Right lobe of liver (tissue), 6 donors: ENCODE measurements around the gene MOCOS. TPM values are rescaled to one million over a fixed set of nuclear protein-coding genes. Genes with fewer than 3 reads are reported as not detected.

Source experiments
- ATAC-seq, 4 donors: fragments of 200-7000 bp; cut with Tn5 transposase; one replicate each; pipeline ENCODE4 v1.9.1; 2020; ENCODE audit warnings: mild to moderate bottlenecking in 4 of 4, moderate library complexity in 4 of 4
- DNase-seq, 3 donors: peaks; one replicate each; pipeline ENCODE4 v3.0.0-alpha.2; 2020
- H3K27ac ChIP-seq, 3 donors: fragments of 200-600 bp; one replicate each; pipeline ENCODE4 v1.8.0; 2022
- H3K27me3 ChIP-seq, 2 donors: fragments of 200-600 bp; one replicate each; pipeline ENCODE4 v1.8.0; 2022
- H3K36me3 ChIP-seq, 4 donors: fragments of 200-600 bp; sonication (generic) in 1 of 4; one replicate each; pipeline versions ENCODE4 v1.5.1 to v1.8.0; 2017 to 2022; ENCODE audit warnings: control low read depth in 1 of 4
- H3K4me1 ChIP-seq, 4 donors: fragments of 200-600 bp; sonication (generic) in 1 of 4; one replicate each; pipeline versions ENCODE4 v1.5.1 to v1.8.0; 2017 to 2022; ENCODE audit warnings: control low read depth in 1 of 4
- H3K4me3 ChIP-seq, 3 donors: fragments of 200-600 bp; one replicate each; pipeline ENCODE4 v1.8.0; 2022
- H3K9me3 ChIP-seq, 4 donors: fragments of 200-600 bp; sonication (generic) in 1 of 4; one replicate each; pipeline versions ENCODE4 v1.5.1 to v1.8.0; 2017 to 2022; ENCODE audit warnings: control low read depth in 1 of 4
- CTCF ChIP-seq, 4 donors: fragments of 200-600 bp in 3 of 4; fragments of 450-650 bp in 1 of 4; IDR thresholded peaks; one replicate each; pipeline versions ENCODE4 v1.5.1 to v1.8.0; 2016 to 2022; ENCODE audit warnings: antibody characterized with exemption in 4 of 4, mild to moderate bottlenecking in 2 of 4
- POLR2A ChIP-seq: fragments of 450-650 bp; IDR thresholded peaks from one replicate; pipeline ENCODE4 v1.6.1; 2017; ENCODE audit warnings: antibody characterized with exemption, mild to moderate bottlenecking
- WGBS: methylation state at CpG from one replicate; pipeline ENCODE4 v1.1.6; 2018; ENCODE audit warnings: low coverage, low lambda C conversion rate; ENCODE audit not compliant: insufficient coverage; ENCODE audit errors: missing lambda C conversion rate; 5-methylcytosine and 5-hydroxymethylcytosine counted together
- intact Hi-C, 2 donors: fragments of 100-400 bp; cut with DNase I; formaldehyde crosslinking; loops; one replicate each; pipeline versions ENCODE4 v1.11.2 to v1.14.1; 2022
- total RNA-seq, 6 experiments: library from RNA; depleted of rRNA in 2 of 6; stranded (reverse); fragments of >200 nt in 2 of 6; fragmentation: NEBNext Ultra II Directional in 3 of 6; extraction: Animal tissue kit (Norgen Biotek cat#: 25700) in 3 of 6; gene quantifications; one replicate each; pipeline versions ENCODE4 v1.1.0 to v1.2.4, GENCODE V29; 2016 to 2023
- donor health status: DM: no; HTN: yes; CAD: no.
- donor health status: DM: no; HTN: no; CAD: no.
- donor health status: DM: no; HTN: no; CAD: no.
- donor health status: DM: no; HTN: yes; CAD: no.
- donor health status: DM: no; HTN: yes; CAD: no.

MOCOS gene
- total RNA-seq, 6 experiments from 2014 or later, result 12.2 to 35.2 (median 25.2) TPM

DNA sequence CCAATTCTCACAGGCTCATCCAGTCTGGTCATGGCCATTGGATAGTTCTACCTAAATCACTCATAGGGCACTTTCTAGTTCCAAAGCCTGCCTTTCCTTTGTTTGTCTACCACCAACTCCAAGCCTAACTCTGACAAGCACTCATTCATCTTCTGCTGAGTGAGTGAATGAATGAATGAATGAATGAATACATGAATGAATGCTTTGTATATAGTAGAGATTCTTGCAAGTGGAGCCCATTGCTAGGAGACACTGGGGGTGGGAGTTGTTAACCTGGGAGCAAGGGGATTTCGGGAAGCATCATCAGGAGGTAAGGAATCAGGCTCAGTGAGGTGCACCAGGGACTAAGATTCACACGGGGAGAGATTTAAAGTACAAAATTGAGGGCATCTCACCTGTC, 3.3 kb upstream of the MOCOS start:
- no peak for TF ChIP-seq POLR2A
- TF ChIP-seq CTCF (IDR thresholded peaks at IDR 0.05), result no peak
- Histone ChIP-seq H3K27ac (no peak overlapping the region), H3K27me3 (no peaks in the 10 kb centered on the region), H3K36me3 (no peaks in the 10 kb centered on the region), H3K4me3 (no peak overlapping the region), H3K4me1 (peaks cover 0 to 12% (median 2%) of the 10 kb centered on the region in 4 donors), H3K9me3 (no peaks in the 10 kb centered on the region)
- 84% methylated on average over 2 of the region's 2 CpGs for WGBS
- ATAC-seq, result no peak
- intact Hi-C loops, result no loop called here
- DNase-seq, result no peak

- ATAC-seq, result no peak
- no peak for DNase-seq
- Histone ChIP-seq H3K4me1 (peaks cover 0 to 18% (median 4%) of the 10 kb centered on the region in 4 donors), H3K4me3 (no peak overlapping the region), H3K27ac (no peak overlapping the region), H3K27me3 (no peaks in the 10 kb centered on the region), H3K36me3 (no peaks in the 10 kb centered on the region), H3K9me3 (no peaks in the 10 kb centered on the region)
- 83% methylated on average over 1 of the region's 3 CpGs for WGBS
- intact Hi-C loops, result no loop called here
- TF ChIP-seq CTCF (IDR thresholded peaks at IDR 0.05) (no peak), POLR2A (no peak)
Measured at GRCh38 chr18:36185157-36185556, 2.1 kb upstream of the MOCOS start.

GRCh38 chr18:36185901-36186460, 1.3 kb upstream of the MOCOS start:
- DNase-seq (no peak), ATAC-seq (no peak)
- H3K4me3 ChIP-seq, result no peak overlapping the region

GRCh38 chr18:36186461-36187192, 670 bp upstream of the MOCOS start:
- peak overlapping the region; percentile 85 to 96 (median 96) for H3K27ac ChIP-seq
- H3K27me3 ChIP-seq, result no peaks in the 10 kb centered on the region
- H3K4me1 ChIP-seq, result peaks cover 0 to 18% (median 4%) of the 10 kb centered on the region in 4 donors
- peak overlapping the region; percentile 72 to 88 (median 74) for H3K4me3 ChIP-seq
- H3K9me3 ChIP-seq, result no peaks in the 10 kb centered on the region
- DNase-seq (peak; percentile 63 to 70 (median 65)), ATAC-seq (peak; percentile 10 to 53 (median 38))
- TF ChIP-seq POLR2A, result no peak
- no peak for TF ChIP-seq CTCF (IDR thresholded peaks at IDR 0.05)
- 21% methylated on average over 26 of the region's 47 CpGs for WGBS
- H3K36me3 ChIP-seq, result no peaks in the 10 kb centered on the region
- intact Hi-C loops, result no loop called here

More at GRCh38 chr18:36185901-36186460, 1.3 kb upstream of the MOCOS start:
- intact Hi-C loops, result no loop called here
- Histone ChIP-seq H3K27ac (no peak overlapping the region), H3K9me3 (no peaks in the 10 kb centered on the region), H3K36me3 (no peaks in the 10 kb centered on the region), H3K4me1 (peaks cover 0 to 18% (median 4%) of the 10 kb centered on the region in 4 donors), H3K27me3 (no peaks in the 10 kb centered on the region)
- WGBS, result 70% methylated on average over 3 of the region's 18 CpGs
- TF ChIP-seq POLR2A, result no peak
- TF ChIP-seq CTCF (IDR thresholded peaks at IDR 0.05), result no peak
